ENCODE data around the gene CCDC60. TPM values are rescaled to one million over a fixed set of nuclear protein-coding genes. Genes with fewer than 3 reads are reported as not detected.

Gene CCDC60
- total and polyA plus RNA-seq, 2 experiments from 2014 or later = 15.7 to 19.1 TPM

DNA sequence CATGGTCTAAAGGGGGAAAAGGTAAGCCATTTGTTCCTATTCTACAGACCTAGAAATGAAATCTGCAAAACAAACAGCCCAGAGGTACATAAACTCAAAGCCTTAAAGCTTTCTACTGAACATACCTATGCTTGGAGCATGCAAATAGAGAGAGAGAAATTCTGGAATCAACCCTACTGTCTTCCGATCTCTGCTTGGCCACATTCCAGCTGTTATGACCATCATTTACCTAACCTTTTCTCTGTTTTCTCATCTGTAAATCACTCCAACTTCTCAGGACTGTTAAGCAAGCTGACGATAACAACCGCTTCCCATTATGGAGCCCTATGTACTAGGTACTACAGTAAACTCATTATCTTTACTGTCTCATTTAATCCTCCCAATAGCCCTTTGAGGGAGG is 126.3 kb downstream of the CCDC60 start:
- H3K9me3 ChIP-seq (ENCODE audit: low read depth) = no peaks in the 10 kb centered on the region
- H3K36me3 ChIP-seq = no peaks in the 10 kb centered on the region
- TF ChIP-seq, protein P1, sequence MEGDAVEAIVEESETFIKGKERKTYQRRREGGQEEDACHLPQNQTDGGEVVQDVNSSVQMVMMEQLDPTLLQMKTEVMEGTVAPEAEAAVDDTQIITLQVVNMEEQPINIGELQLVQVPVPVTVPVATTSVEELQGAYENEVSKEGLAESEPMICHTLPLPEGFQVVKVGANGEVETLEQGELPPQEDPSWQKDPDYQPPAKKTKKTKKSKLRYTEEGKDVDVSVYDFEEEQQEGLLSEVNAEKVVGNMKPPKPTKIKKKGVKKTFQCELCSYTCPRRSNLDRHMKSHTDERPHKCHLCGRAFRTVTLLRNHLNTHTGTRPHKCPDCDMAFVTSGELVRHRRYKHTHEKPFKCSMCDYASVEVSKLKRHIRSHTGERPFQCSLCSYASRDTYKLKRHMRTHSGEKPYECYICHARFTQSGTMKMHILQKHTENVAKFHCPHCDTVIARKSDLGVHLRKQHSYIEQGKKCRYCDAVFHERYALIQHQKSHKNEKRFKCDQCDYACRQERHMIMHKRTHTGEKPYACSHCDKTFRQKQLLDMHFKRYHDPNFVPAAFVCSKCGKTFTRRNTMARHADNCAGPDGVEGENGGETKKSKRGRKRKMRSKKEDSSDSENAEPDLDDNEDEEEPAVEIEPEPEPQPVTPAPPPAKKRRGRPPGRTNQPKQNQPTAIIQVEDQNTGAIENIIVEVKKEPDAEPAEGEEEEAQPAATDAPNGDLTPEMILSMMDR (IDR thresholded peaks at IDR 0.05; ENCODE audit: low read depth, low read length) = no peak
- peaks cover 23% of the 10 kb centered on the region for H3K4me1 ChIP-seq (ENCODE audit: low read depth)
- H3K4me3 ChIP-seq = no peak overlapping the region
- H3K27me3 ChIP-seq = no peaks in the 10 kb centered on the region
- H3K27ac ChIP-seq = peak overlapping the region; percentile 41
- no peak for DNase-seq (ENCODE audit: low read depth in 1 of 2, low spot score in 1 of 2)

DNA sequence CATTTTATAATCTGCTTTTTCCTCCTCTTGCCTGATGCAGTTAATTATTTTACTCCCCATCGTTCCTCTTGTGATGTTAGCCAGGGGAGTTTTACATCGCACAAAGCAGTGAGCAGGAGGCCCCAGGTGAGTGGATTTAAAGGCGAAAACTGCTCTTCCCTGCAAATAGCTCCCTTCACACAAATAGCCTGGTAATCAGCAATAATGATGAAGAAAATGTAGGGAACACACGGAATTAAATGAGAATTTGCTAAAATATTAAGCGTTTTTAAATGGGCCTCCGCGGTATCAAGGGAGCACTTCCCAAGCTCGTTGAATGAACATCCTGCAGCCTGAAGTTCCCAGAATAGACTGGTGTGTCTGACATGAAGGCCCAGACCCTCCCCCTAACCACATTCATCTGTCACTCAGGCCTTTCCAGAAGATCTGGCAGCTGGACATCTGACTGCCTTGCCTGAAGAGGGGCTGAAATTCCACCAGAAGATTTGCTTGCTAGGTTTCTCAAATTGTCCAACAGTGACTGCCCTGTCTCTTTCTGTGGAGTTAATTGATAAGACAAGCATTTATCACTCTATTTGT is 127.2 kb downstream of the CCDC60 start:
- TF ChIP-seq, protein P1 (IDR thresholded peaks at IDR 0.05; ENCODE audit: low read depth, low read length) = no peak
- Histone ChIP-seq H3K4me3 (no peak overlapping the region), H3K36me3 (no peaks in the 10 kb centered on the region), H3K27ac (peak overlapping the region; percentile 41), H3K27me3 (no peaks in the 10 kb centered on the region), H3K4me1 (ENCODE audit: low read depth) (peaks cover 23% of the 10 kb centered on the region), H3K9me3 (ENCODE audit: low read depth) (no peaks in the 10 kb centered on the region)
- DNase-seq (ENCODE audit: low read depth in 1 of 2, low spot score in 1 of 2) = peak in 1 of 2 donors; percentile 64

DNA sequence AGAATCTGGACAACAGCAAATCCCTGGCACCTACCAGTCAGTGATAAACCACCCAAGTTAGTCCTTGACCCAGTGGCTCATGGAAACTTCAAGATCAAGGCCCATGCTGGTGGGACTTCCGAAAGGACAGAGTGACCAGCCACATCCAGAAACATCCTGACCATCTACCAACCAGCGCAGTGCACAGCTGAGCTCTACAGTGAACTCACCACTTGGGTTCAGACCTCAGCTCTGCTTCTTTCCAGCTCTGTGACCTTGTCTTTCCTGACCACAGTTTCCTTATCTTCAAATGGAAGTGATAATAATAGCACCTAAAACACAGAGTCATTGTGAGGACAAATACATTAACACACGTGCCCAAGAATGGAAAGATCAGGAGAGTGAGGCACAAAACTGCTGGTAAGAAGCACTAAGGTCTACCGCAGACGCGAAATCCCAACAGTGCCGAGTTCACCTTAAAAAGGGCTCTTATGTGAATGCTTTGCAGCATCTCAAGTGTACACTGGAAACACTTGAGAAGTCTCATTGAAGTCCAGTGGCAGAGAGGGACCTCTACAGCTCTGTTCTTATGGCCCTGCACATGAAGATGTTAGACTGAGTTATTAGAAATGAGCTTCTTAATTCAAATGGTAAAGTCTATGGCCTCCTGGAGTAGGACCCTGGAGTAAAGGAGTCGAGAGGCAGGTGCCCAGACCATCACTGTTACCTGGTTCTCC is 128.8 kb downstream of the CCDC60 start:
- Histone ChIP-seq H3K9me3 (ENCODE audit: low read depth) (no peaks in the 10 kb centered on the region), H3K4me3 (no peak overlapping the region), H3K4me1 (ENCODE audit: low read depth) (peaks cover 28% of the 10 kb centered on the region), H3K36me3 (no peaks in the 10 kb centered on the region), H3K27ac (peak overlapping the region; percentile 61), H3K27me3 (no peaks in the 10 kb centered on the region)
- TF ChIP-seq, protein P1 (IDR thresholded peaks at IDR 0.05; ENCODE audit: low read depth, low read length) = no peak
- peak in 1 of 2 donors; percentile 41 for DNase-seq (ENCODE audit: low read depth in 1 of 2, low spot score in 1 of 2)

DNA sequence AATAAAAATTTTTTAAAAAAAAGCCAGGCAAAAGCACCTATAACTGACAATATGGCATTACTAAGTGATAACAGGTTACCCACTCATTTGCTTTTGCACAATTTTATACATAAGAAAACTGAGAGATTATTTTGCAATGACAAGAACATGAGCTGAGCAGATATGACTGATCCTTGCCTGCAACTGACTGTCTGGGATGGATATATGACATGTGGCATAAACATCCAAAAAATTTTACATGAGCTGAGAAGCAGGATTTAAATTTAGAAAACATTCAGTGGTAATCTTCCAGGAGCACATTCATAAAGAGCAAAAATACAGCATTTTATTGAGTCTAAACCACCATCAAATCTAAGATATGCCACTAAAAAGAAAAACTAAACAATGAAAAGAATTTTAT is 133.8 kb downstream of the CCDC60 start:
- H3K9me3 ChIP-seq (ENCODE audit: low read depth) = no peaks in the 10 kb centered on the region
- no peaks in the 10 kb centered on the region for H3K36me3 ChIP-seq
- no peaks in the 10 kb centered on the region for H3K27me3 ChIP-seq
- H3K4me3 ChIP-seq = no peak overlapping the region
- no peak overlapping the region for H3K27ac ChIP-seq
- peaks cover 7% of the 10 kb centered on the region for H3K4me1 ChIP-seq (ENCODE audit: low read depth)
- no peak for DNase-seq (ENCODE audit: low read depth in 1 of 2, low spot score in 1 of 2)
- TF ChIP-seq, protein P1 (IDR thresholded peaks at IDR 0.05; ENCODE audit: low read depth, low read length) = no peak

DNA sequence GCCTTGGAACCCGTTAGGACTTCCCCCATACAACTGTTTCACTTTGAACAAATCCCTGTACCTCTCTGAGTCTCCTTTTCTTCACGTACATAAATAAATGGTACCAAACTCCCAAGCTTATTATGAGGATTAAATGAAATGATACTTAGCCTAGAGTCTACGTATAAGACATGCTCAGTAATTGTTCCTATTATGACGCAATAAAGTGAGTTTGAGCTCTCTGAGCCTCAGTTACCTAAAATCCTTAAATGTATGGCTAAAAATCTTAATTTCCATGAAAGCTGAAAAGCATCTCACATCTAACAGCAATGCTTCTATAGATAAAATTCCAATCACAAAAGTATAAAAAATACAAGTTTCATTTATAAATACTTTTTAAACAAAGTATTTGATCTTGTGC is 141.1 kb downstream of the CCDC60 start:
- no peak overlapping the region for H3K27ac ChIP-seq
- no peaks in the 10 kb centered on the region for H3K27me3 ChIP-seq
- H3K4me1 ChIP-seq (ENCODE audit: low read depth) = peaks cover 7% of the 10 kb centered on the region
- TF ChIP-seq, protein P1 (IDR thresholded peaks at IDR 0.05; ENCODE audit: low read depth, low read length) = no peak
- DNase-seq (ENCODE audit: low read depth in 1 of 2, low spot score in 1 of 2) = no peak
- H3K36me3 ChIP-seq = no peaks in the 10 kb centered on the region
- no peaks in the 10 kb centered on the region for H3K9me3 ChIP-seq (ENCODE audit: low read depth)
- H3K4me3 ChIP-seq = no peak overlapping the region
